ENCODE data around the gene RTL5. TPM values are rescaled to one million over a fixed set of nuclear protein-coding genes. Genes with fewer than 3 reads are reported as not detected.

RTL5 gene
- total RNA-seq, 2 experiments from 2014 or later = 0.13 TPM

DNA sequence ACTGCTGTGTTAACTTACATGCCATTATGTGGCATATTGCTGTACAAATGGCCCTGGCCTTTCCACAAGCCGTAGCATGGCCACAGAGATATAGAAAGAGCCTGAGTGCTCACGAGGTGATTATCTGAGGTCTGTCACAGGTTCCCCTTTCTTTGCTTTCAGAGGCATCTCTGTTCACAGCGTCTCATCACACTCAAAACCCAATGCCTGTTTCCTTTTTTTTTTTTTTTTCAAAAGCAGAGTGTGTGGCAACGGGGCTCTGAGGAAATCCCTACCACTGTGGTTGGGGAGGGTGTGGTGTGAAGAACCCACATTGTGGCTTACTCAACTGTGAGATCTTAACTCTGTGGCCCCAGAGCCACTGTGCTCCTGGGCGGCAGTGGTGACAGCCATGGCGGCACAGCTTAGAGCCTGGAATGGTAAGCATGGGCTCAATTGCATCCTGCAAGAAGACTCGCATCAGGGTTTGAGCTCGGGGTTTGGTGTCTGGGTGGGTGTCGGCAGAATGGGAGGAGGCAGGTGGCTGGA lies 30.8 kb downstream of the RTL5 start:
- Mint-ChIP-seq H3K4me3 (peak overlapping the region; percentile 83), H3K27ac (peak overlapping the region; percentile 90), H3K9me3 (no peaks in the 10 kb centered on the region), H3K36me3 (ENCODE audit: low read depth) (peaks cover 6% of the 10 kb centered on the region), H3K27me3 (peaks cover 20% of the 10 kb centered on the region), H3K4me1 (peaks cover 60% of the 10 kb centered on the region)
- DNase-seq = peak; percentile 87
- ChIA-PET POLR2A (interaction anchor here (0.8 to 1.5 kb wide), 6 partner anchors 10 to 176 kb away, joined by 3 to 23 read pairs (median 4); partner anchors contain the start of gene RPS4X), CTCF (interaction anchor here (0.7 to 2.8 kb wide), 6 partner anchors 20 to 471 kb away, joined by 3 to 20 read pairs (median 4); no protein-coding TSS in a partner anchor)

GRCh38 chrX:72100051-72100755 lies 31.5 kb downstream of the RTL5 start:
- Mint-ChIP-seq H3K4me3 (peak overlapping the region; percentile 83), H3K9me3 (no peaks in the 10 kb centered on the region), H3K27me3 (peaks cover 20% of the 10 kb centered on the region), H3K36me3 (ENCODE audit: low read depth) (peaks cover 6% of the 10 kb centered on the region), H3K27ac (peak overlapping the region; percentile 90), H3K4me1 (peaks cover 58% of the 10 kb centered on the region)
- CTCF ChIA-PET = interaction anchor here (1.7 to 2.8 kb wide), 2 partner anchors 21 to 79 kb away, joined by 9 to 20 read pairs; no protein-coding TSS in a partner anchor
- POLR2A ChIA-PET = interaction anchor here (1.0 to 1.5 kb wide), 4 partner anchors 10 to 177 kb away, joined by 3 to 23 read pairs (median 4); partner anchors contain the start of gene RPS4X
- DNase-seq = peak; percentile 23

- Mint-ChIP-seq H3K4me1 (peaks cover 42% of the 10 kb centered on the region), H3K9me3 (no peaks in the 10 kb centered on the region), H3K27me3 (peaks cover 15% of the 10 kb centered on the region), H3K27ac (no peak overlapping the region), H3K4me3 (no peak overlapping the region), H3K36me3 (ENCODE audit: low read depth) (peaks cover 3% of the 10 kb centered on the region)
- CTCF ChIA-PET = interaction anchor here (1.3 kb wide), 1 partner anchor 75 kb away, joined by 5 read pairs; no protein-coding TSS in a partner anchor
- DNase-seq = no peak
- POLR2A ChIA-PET = no interaction called here
Observed at GRCh38 chrX:72097098-72097497, 34.6 kb downstream of the RTL5 start.

DNA sequence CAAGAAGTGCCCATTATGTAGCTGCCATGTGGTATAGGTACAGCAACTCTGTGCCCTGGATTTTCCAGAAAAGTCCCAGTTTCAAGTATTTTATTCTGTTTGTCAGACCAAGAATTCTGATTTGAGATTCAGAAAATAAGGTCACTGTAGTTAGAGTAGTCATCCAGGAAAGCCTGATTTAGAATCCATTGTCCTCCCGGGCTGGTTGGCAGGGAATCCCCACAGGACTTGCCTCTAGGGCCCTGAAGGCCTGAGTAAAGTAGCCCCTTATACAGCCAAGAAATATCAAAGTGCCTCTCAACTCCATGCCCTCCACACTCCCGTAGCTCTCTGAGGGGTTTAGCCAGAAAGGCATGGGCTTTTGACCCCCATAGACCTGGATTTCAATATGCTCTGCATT lies 36.3 kb downstream of the RTL5 start:
- Mint-ChIP-seq H3K4me3 (no peak overlapping the region), H3K9me3 (no peaks in the 10 kb centered on the region), H3K36me3 (ENCODE audit: low read depth) (no peaks in the 10 kb centered on the region), H3K4me1 (peaks cover 25% of the 10 kb centered on the region), H3K27ac (no peak overlapping the region), H3K27me3 (peaks cover 15% of the 10 kb centered on the region)
- CTCF ChIA-PET = interaction anchor here (1.0 kb wide), 1 partner anchor 31 kb away, joined by 4 read pairs; no protein-coding TSS in a partner anchor
- POLR2A ChIA-PET = interaction anchor here (1.1 kb wide), 1 partner anchor 10 kb away, joined by 4 read pairs; no protein-coding TSS in a partner anchor
- no peak for DNase-seq

DNA sequence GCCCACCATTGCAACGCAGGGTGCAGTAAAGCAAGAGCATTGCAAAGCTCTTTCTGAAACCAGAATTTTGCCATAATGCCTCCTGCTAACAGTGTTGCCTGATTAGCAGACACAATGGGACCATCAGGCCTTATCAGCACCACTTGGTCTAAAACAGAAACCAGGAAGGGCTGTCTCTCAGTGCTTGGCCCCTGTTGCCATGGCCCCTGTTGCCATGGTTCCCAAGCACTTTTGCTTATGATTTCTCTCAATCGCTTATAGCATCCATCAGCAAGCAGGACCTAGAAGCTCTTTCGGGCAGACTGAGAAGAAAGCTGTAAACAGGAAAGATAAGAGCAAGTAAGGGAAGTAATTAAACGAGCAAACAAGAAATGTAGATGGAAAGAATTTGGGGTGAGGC lies 36.8 kb downstream of the RTL5 start:
- Mint-ChIP-seq H3K4me1 (peaks cover 20% of the 10 kb centered on the region), H3K36me3 (ENCODE audit: low read depth) (no peaks in the 10 kb centered on the region), H3K9me3 (no peaks in the 10 kb centered on the region), H3K4me3 (no peak overlapping the region), H3K27me3 (peaks cover 15% of the 10 kb centered on the region), H3K27ac (no peak overlapping the region)
- POLR2A ChIA-PET = interaction anchor here (1.1 kb wide), 1 partner anchor 10 kb away, joined by 4 read pairs; no protein-coding TSS in a partner anchor
- CTCF ChIA-PET = interaction anchor here (1.0 kb wide), 1 partner anchor 31 kb away, joined by 4 read pairs; no protein-coding TSS in a partner anchor
- peak; percentile 78 for DNase-seq

DNA sequence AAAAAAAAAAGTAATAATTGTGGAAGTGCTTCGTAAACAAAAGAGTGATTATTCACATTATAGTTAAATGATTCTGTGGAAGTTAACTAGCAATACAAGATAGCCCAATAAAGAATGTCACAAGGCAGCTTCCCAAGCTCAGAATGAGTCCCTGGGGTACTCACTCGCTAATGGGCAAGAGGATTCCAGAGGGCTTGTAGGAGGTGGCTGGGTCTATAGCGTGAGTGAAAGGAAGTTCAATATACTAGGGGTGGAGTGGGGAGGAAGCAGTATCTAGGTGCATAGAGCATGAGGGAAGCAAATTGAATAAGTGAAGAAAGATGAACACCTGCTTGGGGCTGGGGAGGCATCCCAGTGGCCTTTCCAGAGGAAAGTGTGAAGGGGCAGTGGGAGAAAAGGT lies 42.5 kb downstream of the RTL5 start:
- no peak for DNase-seq
- Mint-ChIP-seq H3K27ac (no peak overlapping the region), H3K4me1 (peaks cover under 1% of the 10 kb centered on the region), H3K9me3 (no peaks in the 10 kb centered on the region), H3K4me3 (no peak overlapping the region), H3K27me3 (peaks cover 10% of the 10 kb centered on the region), H3K36me3 (ENCODE audit: low read depth) (no peaks in the 10 kb centered on the region)
- POLR2A ChIA-PET = no interaction called here
- CTCF ChIA-PET = no interaction called here

- Mint-ChIP-seq H3K4me1 (no peaks in the 10 kb centered on the region), H3K9me3 (no peaks in the 10 kb centered on the region), H3K27me3 (peaks cover 10% of the 10 kb centered on the region), H3K36me3 (ENCODE audit: low read depth) (no peaks in the 10 kb centered on the region), H3K27ac (no peak overlapping the region), H3K4me3 (no peak overlapping the region)
- ChIA-PET CTCF (no interaction called here), POLR2A (no interaction called here)
- no peak for DNase-seq
Observed at GRCh38 chrX:72088761-72089160, 43.0 kb downstream of the RTL5 start.

- POLR2A ChIA-PET = interaction anchor here (0.7 kb wide), 1 partner anchor 41 kb away, joined by 3 read pairs; no protein-coding TSS in a partner anchor
- no peaks in the 10 kb centered on the region for H3K9me3 Mint-ChIP-seq
Observed at GRCh38 chrX:72086995-72087394, 44.7 kb downstream of the RTL5 start.

GRCh38 chrX:72084114-72084513 lies 47.6 kb downstream of the RTL5 start:
- POLR2A ChIA-PET = no interaction called here
- no peak overlapping the region for H3K4me3 Mint-ChIP-seq

More at GRCh38 chrX:72086995-72087394, 44.7 kb downstream of the RTL5 start:
- H3K36me3 Mint-ChIP-seq (ENCODE audit: low read depth) = no peaks in the 10 kb centered on the region
- CTCF ChIA-PET = no interaction called here
- peaks cover 9% of the 10 kb centered on the region for H3K27me3 Mint-ChIP-seq
- H3K27ac Mint-ChIP-seq = no peak overlapping the region
- DNase-seq = no peak
- no peaks in the 10 kb centered on the region for H3K4me1 Mint-ChIP-seq
- H3K4me3 Mint-ChIP-seq = no peak overlapping the region

GRCh38 chrX:72083291-72083690 lies 48.4 kb downstream of the RTL5 start:
- POLR2A ChIA-PET = no interaction called here
- Mint-ChIP-seq H3K27ac (no peak overlapping the region), H3K27me3 (peaks cover 5% of the 10 kb centered on the region), H3K36me3 (ENCODE audit: low read depth) (no peaks in the 10 kb centered on the region), H3K4me1 (peaks cover 10% of the 10 kb centered on the region), H3K9me3 (no peaks in the 10 kb centered on the region), H3K4me3 (no peak overlapping the region)
- CTCF ChIA-PET = no interaction called here
- DNase-seq = no peak

More at GRCh38 chrX:72084114-72084513, 47.6 kb downstream of the RTL5 start:
- DNase-seq = no peak
- CTCF ChIA-PET = no interaction called here
- Mint-ChIP-seq H3K9me3 (no peaks in the 10 kb centered on the region), H3K27ac (no peak overlapping the region), H3K36me3 (ENCODE audit: low read depth) (no peaks in the 10 kb centered on the region), H3K4me1 (peaks cover 3% of the 10 kb centered on the region), H3K27me3 (peaks cover 5% of the 10 kb centered on the region)

DNA sequence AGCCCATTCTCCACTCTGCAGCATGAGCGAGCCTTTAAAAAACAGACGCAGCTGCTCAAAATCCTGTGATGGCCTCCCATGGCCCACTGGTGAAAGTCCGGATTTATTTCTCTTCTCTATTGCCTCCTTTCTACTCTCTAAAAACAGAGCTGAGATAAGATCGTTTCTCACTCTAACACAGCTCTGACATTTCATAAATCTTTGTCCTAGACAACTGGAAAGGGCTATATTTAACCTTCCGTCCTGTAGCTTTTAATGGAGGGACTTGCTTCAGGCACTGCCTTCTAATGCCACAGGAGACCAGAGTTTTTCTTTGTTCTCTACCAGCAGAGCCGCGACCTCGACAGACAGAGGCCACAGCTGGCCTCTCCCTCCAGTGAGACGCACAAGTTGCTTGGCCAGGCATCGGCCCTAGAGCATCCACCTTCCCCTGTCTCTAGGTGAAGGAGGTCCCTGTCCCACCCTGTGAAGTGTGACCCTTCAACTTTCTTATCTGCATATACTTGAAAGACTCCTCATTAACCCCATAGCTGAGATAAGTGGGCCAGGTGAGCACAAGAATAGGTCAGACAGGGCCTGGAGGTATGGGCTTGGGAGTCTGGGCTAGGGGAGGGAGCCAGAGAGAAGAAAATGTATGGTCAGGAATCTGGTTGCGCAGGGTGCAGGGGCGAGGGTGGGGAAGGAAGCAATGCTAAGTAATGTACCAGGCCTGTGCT lies 50.0 kb downstream of the RTL5 start:
- POLR2A ChIA-PET = no interaction called here

GRCh38 chrX:72080800-72081199 lies 50.9 kb downstream of the RTL5 start:
- Mint-ChIP-seq H3K4me1 (peaks cover 19% of the 10 kb centered on the region), H3K27me3 (no peaks in the 10 kb centered on the region), H3K4me3 (no peak overlapping the region), H3K36me3 (ENCODE audit: low read depth) (no peaks in the 10 kb centered on the region), H3K27ac (no peak overlapping the region), H3K9me3 (no peaks in the 10 kb centered on the region)
- CTCF ChIA-PET = no interaction called here
- POLR2A ChIA-PET = no interaction called here
- DNase-seq = no peak

More for the DNA sequence above, 50.0 kb downstream of the RTL5 start:
- Mint-ChIP-seq H3K9me3 (no peaks in the 10 kb centered on the region), H3K4me3 (no peak overlapping the region), H3K27me3 (no peaks in the 10 kb centered on the region), H3K4me1 (peaks cover 19% of the 10 kb centered on the region), H3K36me3 (ENCODE audit: low read depth) (no peaks in the 10 kb centered on the region), H3K27ac (no peak overlapping the region)
- DNase-seq = no peak
- CTCF ChIA-PET = no interaction called here

DNA sequence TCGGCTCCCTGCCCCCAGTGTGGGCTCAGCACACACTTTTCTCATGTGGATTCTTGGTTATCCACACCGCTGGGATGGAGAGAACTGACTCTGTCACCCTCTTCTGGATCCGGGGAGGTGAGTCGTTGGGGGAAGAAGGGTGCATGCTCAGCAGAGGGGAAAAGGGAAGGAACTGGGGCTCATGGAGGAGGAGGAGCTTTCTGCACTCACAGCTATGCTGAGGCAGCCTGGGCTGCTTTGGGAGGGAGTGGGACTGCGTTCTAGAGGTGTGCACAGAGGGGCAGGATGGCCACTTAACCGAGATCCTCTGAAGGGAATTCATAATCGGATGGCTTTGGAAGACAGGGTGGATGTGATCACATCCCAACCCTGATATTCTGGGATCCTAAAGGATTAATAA lies 51.6 kb downstream of the RTL5 start:
- peaks cover 19% of the 10 kb centered on the region for H3K4me1 Mint-ChIP-seq
- no peaks in the 10 kb centered on the region for H3K9me3 Mint-ChIP-seq
- ChIA-PET POLR2A (no interaction called here), CTCF (no interaction called here)
- H3K36me3 Mint-ChIP-seq (ENCODE audit: low read depth) = no peaks in the 10 kb centered on the region
- H3K4me3 Mint-ChIP-seq = no peak overlapping the region
- DNase-seq = no peak
- H3K27me3 Mint-ChIP-seq = peaks cover 2% of the 10 kb centered on the region
- H3K27ac Mint-ChIP-seq = no peak overlapping the region
